CD14-positive monocyte (primary cell): Measurements from ENCODE around the gene HP1BP3. TPM values are rescaled to one million over a fixed set of nuclear protein-coding genes. Genes with fewer than 3 reads are reported as not detected.

Source experiments
- DNase-seq, 3 donors: peaks; one replicate each; pipeline ENCODE4 v3.0.0-alpha.2; 2011 to 2022
- H2AFZ ChIP-seq: 2 replicates; pipeline ENCODE4 v1.6.0; 2012; ENCODE audit warnings: mild to moderate bottlenecking, low read depth, low read length, inconsistent platforms; ENCODE audit not compliant: insufficient read depth, poor library complexity, severe bottlenecking
- H3K27ac ChIP-seq, 2 donors: 1 replicate in 1 of 2; 2 replicates in 1 of 2; pipeline ENCODE4 v1.5.1; 2012 to 2013; ENCODE audit warnings: low read length in 2 of 2, control low read depth in 1 of 2, inconsistent platforms in 1 of 2, low read depth in 1 of 2, mild to moderate bottlenecking in 1 of 2
- H3K27me3 ChIP-seq, 2 donors: one replicate each; pipeline versions ENCODE4 v1.6.0 to v1.6.1; 2011 to 2013; ENCODE audit warnings: low read length in 2 of 2; ENCODE audit not compliant: control insufficient read depth in 2 of 2, insufficient read depth in 2 of 2
- H3K36me3 ChIP-seq, 2 donors: replicated peaks in 1 of 2; 1 replicate in 1 of 2; 2 replicates in 1 of 2; pipeline versions ENCODE4 v1.5.1 to v1.6.1; 2012 to 2013; ENCODE audit warnings: low read length in 2 of 2, control low read depth in 1 of 2, inconsistent platforms in 1 of 2, mild to moderate bottlenecking in 1 of 2; ENCODE audit not compliant: insufficient read depth in 2 of 2, control insufficient read depth in 1 of 2
- H3K4me1 ChIP-seq, 2 donors: 1 replicate in 1 of 2; 2 replicates in 1 of 2; pipeline versions ENCODE4 v1.5.1 to v1.6.1; 2012 to 2013; ENCODE audit warnings: low read length in 2 of 2, control low read depth in 1 of 2, inconsistent platforms in 1 of 2, mild to moderate bottlenecking in 1 of 2, moderate library complexity in 1 of 2; ENCODE audit not compliant: insufficient read depth in 2 of 2, control insufficient read depth in 1 of 2
- H3K4me2 ChIP-seq: replicated peaks from 2 replicates; pipeline ENCODE3; 2012; ENCODE audit warnings: low read length, moderate library complexity, mild to moderate bottlenecking; ENCODE audit not compliant: poor library complexity, severe bottlenecking; ENCODE audit errors: extremely low read depth
- H3K4me3 ChIP-seq, 3 experiments: fragments of 200-600 bp in 1 of 3; sonication (generic) in 1 of 3; replicated peaks in 1 of 3; 1 replicate in 2 of 3; 2 replicates in 1 of 3; pipeline ENCODE4 v1.5.1; 2011 to 2013; ENCODE audit warnings: low read length in 3 of 3, mild to moderate bottlenecking in 3 of 3, control low read depth in 2 of 3, low read depth in 2 of 3, inconsistent platforms in 1 of 3, moderate library complexity in 1 of 3
- H3K79me2 ChIP-seq: 2 replicates; pipeline ENCODE4 v1.6.0; 2012; ENCODE audit warnings: mild to moderate bottlenecking, control low read depth, inconsistent platforms, low read length, moderate library complexity; ENCODE audit not compliant: insufficient read depth
- H3K9ac ChIP-seq: 2 replicates; pipeline ENCODE4 v1.6.0; 2017; ENCODE audit warnings: low read length, mild to moderate bottlenecking; ENCODE audit not compliant: insufficient read depth, poor library complexity, severe bottlenecking
- H3K9me3 ChIP-seq, 2 donors: replicated peaks in 1 of 2; 1 replicate in 1 of 2; 2 replicates in 1 of 2; pipeline versions ENCODE4 v1.5.1 to v1.6.1; 2012 to 2013; ENCODE audit warnings: low read length in 2 of 2, control low read depth in 1 of 2; ENCODE audit not compliant: control insufficient read depth in 1 of 2, insufficient read depth in 1 of 2
- H4K20me1 ChIP-seq: 2 replicates; pipeline ENCODE4 v1.6.0; 2012; ENCODE audit warnings: mild to moderate bottlenecking, low read length, control low read depth, moderate library complexity; ENCODE audit not compliant: insufficient read depth
- H3K27ac Mint-ChIP-seq, 7 donors: one replicate each; pipeline ENCODE4 v1.8.0; 2020; ENCODE audit warnings: mild to moderate bottlenecking in 7 of 7, mixed read lengths in 7 of 7, moderate library complexity in 6 of 7, inconsistent platforms in 2 of 7
- H3K27me3 Mint-ChIP-seq, 3 donors: one replicate each; pipeline ENCODE4 v1.8.0; 2021 to 2022; ENCODE audit warnings: low read depth in 3 of 3, mild to moderate bottlenecking in 3 of 3, mixed read lengths in 3 of 3, moderate library complexity in 3 of 3, inconsistent platforms in 1 of 3
- H3K36me3 Mint-ChIP-seq, 2 donors: one replicate each; pipeline ENCODE4 v1.8.0; 2020; ENCODE audit warnings: mixed read lengths in 2 of 2, inconsistent platforms in 1 of 2, mild to moderate bottlenecking in 1 of 2
- H3K4me1 Mint-ChIP-seq: one replicate; pipeline ENCODE4 v1.8.0; 2020; ENCODE audit warnings: mild to moderate bottlenecking, mixed read lengths
- H3K4me3 Mint-ChIP-seq, 2 donors: one replicate each; pipeline ENCODE4 v1.8.0; 2020; ENCODE audit warnings: mild to moderate bottlenecking in 2 of 2, mixed read lengths in 2 of 2, moderate library complexity in 1 of 2
- H3K9me3 Mint-ChIP-seq, 7 donors: one replicate each; pipeline ENCODE4 v1.8.0; 2020 to 2022; ENCODE audit warnings: mixed read lengths in 7 of 7, mild to moderate bottlenecking in 6 of 7, moderate library complexity in 6 of 7, inconsistent platforms in 2 of 7
- CTCF ChIP-seq: fragments of 200-600 bp; IDR thresholded peaks from one replicate; pipeline ENCODE4 v1.8.0; 2022; ENCODE audit warnings: antibody characterized with exemption, mild to moderate bottlenecking
- WGBS: methylation state at CpG from one replicate; pipeline ENCODE4 v1.1.5; 2013; ENCODE audit warnings: missing lambda C conversion rate; ENCODE audit not compliant: insufficient coverage; 5-methylcytosine and 5-hydroxymethylcytosine counted together
- intact Hi-C, 2 donors: fragments of 100-400 bp; cut with micrococcal nuclease; formaldehyde crosslinking; loops; one replicate each; pipeline versions ENCODE4 v1.15.0 to v1.15.1; 2023
- polyA plus RNA-seq, 3 donors: library from polyadenylated mRNA; depleted of rRNA in 1 of 3; unstranded in 2 of 3; stranded (reverse) in 1 of 3; fragments of 300-500 nt in 2 of 3; fragments of >200 nt in 1 of 3; fragmentation: Illumina TruSeq in 2 of 3; gene quantifications; 1 replicate in 2 of 3; 2 replicates in 1 of 3; pipeline ENCODE4 v1.2.3, GENCODE V29; 2012 to 2021

The HP1BP3 gene
- polyA plus RNA-seq, 3 donors = 121 to 137 (median 135) TPM

GRCh38 chr1:20727746-20728316, 59.3 kb downstream of the HP1BP3 start:
- peak overlapping the region in 1 of 2 donors; percentile 2 for H3K4me3 Mint-ChIP-seq
- 65% methylated on average over 11 of the region's 13 CpGs for WGBS

More at GRCh38 chr1:20727746-20728316, 59.3 kb downstream of the HP1BP3 start:
- H3K27ac Mint-ChIP-seq = no peak overlapping the region
- TF ChIP-seq CTCF = no peak
- Histone ChIP-seq H3K9ac (no peak overlapping the region), H3K27ac (no peak overlapping the region), H4K20me1 (no peaks in the 10 kb centered on the region), H3K27me3 (peaks cover 24 to 44% of the 10 kb centered on the region in 2 donors), H3K36me3 (no peaks in the 10 kb centered on the region), H2AFZ (no peak overlapping the region), H3K4me1 (peaks cover 11 to 16% of the 10 kb centered on the region in 2 donors), H3K4me2 (no peak overlapping the region), H3K9me3 (peaks cover 0 to 11% of the 10 kb centered on the region in 2 donors), H3K4me3 (no peak overlapping the region), H3K79me2 (no peaks in the 10 kb centered on the region)
- H3K9me3 Mint-ChIP-seq = peaks cover 0 to 18% (median 4%) of the 10 kb centered on the region in 7 donors
- intact Hi-C loops = no loop called here
- peaks cover 15% of the 10 kb centered on the region for H3K4me1 Mint-ChIP-seq
- H3K36me3 Mint-ChIP-seq = peaks cover 0 to 2% of the 10 kb centered on the region in 2 donors
- DNase-seq = no peak
- H3K27me3 Mint-ChIP-seq = peaks cover 38 to 50% (median 48%) of the 10 kb centered on the region in 3 donors
